ENCODE measurements around the gene SLC39A11. TPM values are rescaled to one million over a fixed set of nuclear protein-coding genes. Genes with fewer than 3 reads are reported as not detected.

SLC39A11 gene
- total RNA-seq, 1 experiment from 2014 or later, result 15.2 TPM

GRCh38 chr17:73050797-73051196 lies 41.7 kb downstream of the SLC39A11 start:
- no peak overlapping the region for H3K4ac ChIP-seq (ENCODE audit: low read depth, low read length)
- H3K27me3 ChIP-seq (ENCODE audit: insufficient read depth, low read length), result no peaks in the 10 kb centered on the region
- H2BK15ac ChIP-seq (ENCODE audit: low read depth, low read length), result no peak overlapping the region
- no peak overlapping the region for H2BK12ac ChIP-seq (ENCODE audit: insufficient read length, low read depth, low read length)
- H3K4me2 ChIP-seq (ENCODE audit: insufficient read depth, insufficient read length, low read length), result no peak overlapping the region
- no peak overlapping the region for H3T11ph ChIP-seq (ENCODE audit: low read length)
- H3K56ac ChIP-seq (ENCODE audit: insufficient read length, low read depth, low read length), result no peak overlapping the region
- no peak overlapping the region for H2AK5ac ChIP-seq (ENCODE audit: insufficient read length, low read length)
- H4K91ac ChIP-seq (ENCODE audit: insufficient read length, low read depth, low read length), result no peak overlapping the region
- Mint-ChIP-seq H3K4me3 (no peak overlapping the region), H3K4me1 (no peaks in the 10 kb centered on the region), H3K9me3 (peaks cover 2 to 5% of the 10 kb centered on the region in 2 experiments; a peak in 3 of 5 replicates), H3K27ac (no peak overlapping the region; a peak in 1 of 7 replicates), H3K27me3 (ENCODE audit: low read depth) (peaks cover 2% of the 10 kb centered on the region; the same call in 1 of the 2 replicates), H3K36me3 (ENCODE audit: insufficient read depth in 1 of 3, low read depth in 3 of 3) (peaks cover 3 to 5% (median 3%) of the 10 kb centered on the region in 3 experiments; a peak in 5 of 7 replicates)
- no CpG with 5 or more reads among the region's 4 CpGs for WGBS (ENCODE audit: extremely low coverage, insufficient read length, low lambda C conversion rate)
- no peaks in the 10 kb centered on the region for H3K79me2 ChIP-seq (ENCODE audit: insufficient read depth, low read length)
- no peak overlapping the region for H3K14ac ChIP-seq (ENCODE audit: insufficient read depth, low read length)
- H2BK5ac ChIP-seq (ENCODE audit: insufficient read length, low read length), result no peak overlapping the region
- no peak overlapping the region for H3K9ac ChIP-seq (ENCODE audit: extremely low read depth, insufficient read length, low read length)
- no peak overlapping the region for H2AFZ ChIP-seq (ENCODE audit: low read length)
- H3K27ac ChIP-seq (ENCODE audit: insufficient read length, low read depth, low read length), result no peak overlapping the region
- no peak overlapping the region for H4K8ac ChIP-seq (replicated peaks; ENCODE audit: insufficient read length, low read depth, low read length)
- no peaks in the 10 kb centered on the region for H3K9me3 ChIP-seq (ENCODE audit: control insufficient read depth, low read depth, low read length)
- H3K4me1 ChIP-seq (ENCODE audit: insufficient read depth, low read length), result no peaks in the 10 kb centered on the region
- no peak overlapping the region for H2BK20ac ChIP-seq (ENCODE audit: low read depth, low read length, poor library complexity, severe bottlenecking)
- H4K5ac ChIP-seq (ENCODE audit: insufficient read length, low read depth, low read length), result no peak overlapping the region
- H3K79me1 ChIP-seq (ENCODE audit: insufficient read depth, low read depth, low read length, poor library complexity, severe bottlenecking), result no peaks in the 10 kb centered on the region
- no peaks in the 10 kb centered on the region for H3K23me2 ChIP-seq (ENCODE audit: insufficient read length, low read depth, low read length, poor library complexity, severe bottlenecking)
- no peak overlapping the region for H3K18ac ChIP-seq (ENCODE audit: insufficient read length, low read depth, low read length)
- DNase-seq, result no peak
- H3K23ac ChIP-seq (ENCODE audit: insufficient read length, low read depth, low read length), result no peak overlapping the region
- H4K20me1 ChIP-seq (ENCODE audit: control insufficient read depth, insufficient read depth, insufficient read length), result no peaks in the 10 kb centered on the region
- TF ChIP-seq, protein P1, sequence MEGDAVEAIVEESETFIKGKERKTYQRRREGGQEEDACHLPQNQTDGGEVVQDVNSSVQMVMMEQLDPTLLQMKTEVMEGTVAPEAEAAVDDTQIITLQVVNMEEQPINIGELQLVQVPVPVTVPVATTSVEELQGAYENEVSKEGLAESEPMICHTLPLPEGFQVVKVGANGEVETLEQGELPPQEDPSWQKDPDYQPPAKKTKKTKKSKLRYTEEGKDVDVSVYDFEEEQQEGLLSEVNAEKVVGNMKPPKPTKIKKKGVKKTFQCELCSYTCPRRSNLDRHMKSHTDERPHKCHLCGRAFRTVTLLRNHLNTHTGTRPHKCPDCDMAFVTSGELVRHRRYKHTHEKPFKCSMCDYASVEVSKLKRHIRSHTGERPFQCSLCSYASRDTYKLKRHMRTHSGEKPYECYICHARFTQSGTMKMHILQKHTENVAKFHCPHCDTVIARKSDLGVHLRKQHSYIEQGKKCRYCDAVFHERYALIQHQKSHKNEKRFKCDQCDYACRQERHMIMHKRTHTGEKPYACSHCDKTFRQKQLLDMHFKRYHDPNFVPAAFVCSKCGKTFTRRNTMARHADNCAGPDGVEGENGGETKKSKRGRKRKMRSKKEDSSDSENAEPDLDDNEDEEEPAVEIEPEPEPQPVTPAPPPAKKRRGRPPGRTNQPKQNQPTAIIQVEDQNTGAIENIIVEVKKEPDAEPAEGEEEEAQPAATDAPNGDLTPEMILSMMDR (conservative IDR thresholded peaks at IDR 0.05), result no peak
- no peak overlapping the region for H2BK120ac ChIP-seq (ENCODE audit: low read depth, low read length, poor library complexity, severe bottlenecking)
